GM18868 (cell line): ENCODE measurements around the gene MUC13.
A peak's percentile ranks its signal among the peaks of the same experiment; 100 is the strongest.
"Not testable (repeated sequence)": the region's sequence is repeated elsewhere in the genome, so short reads cannot be mapped to it uniquely, and the experiment has no call there.

ENCODE experiments used
- ATAC-seq: cut with Tn5 transposase; IDR thresholded peaks from one replicate; pipeline ENCODE4 v1.9.1; 2021; ENCODE audit warnings: mild to moderate bottlenecking, moderate library complexity; ENCODE audit not compliant: unreplicated experiment

The MUC13 gene

DNA sequence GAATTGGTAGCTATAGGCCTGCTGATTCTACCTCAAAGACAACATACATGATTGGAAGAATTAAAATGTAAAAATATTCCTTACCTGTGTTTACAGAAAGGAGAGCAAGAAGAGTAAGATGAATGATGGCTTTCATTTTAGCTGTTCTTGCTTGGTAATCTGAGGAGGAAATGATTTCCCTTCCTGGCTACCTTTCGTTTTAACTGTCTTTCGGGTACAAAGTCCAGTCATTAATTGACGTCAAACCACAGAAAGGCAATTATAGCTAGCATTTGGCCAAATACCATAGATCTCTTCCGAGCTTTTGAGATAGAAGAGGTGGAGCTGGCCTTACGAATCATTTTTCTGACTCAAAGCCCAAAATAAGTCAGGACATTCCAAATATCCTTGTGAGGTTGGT is at the start of gene MUC13:
MUC13 (minus strand) TSS at position 175 of the 400 bp plus-strand sequence; CDS start at position 136, 39 bp downstream.
- ATAC-seq, result no peak

GRCh38 chr3:124982855-124983254 is 48.3 kb upstream of the MUC13 start:
- ATAC-seq, result no peak

DNA sequence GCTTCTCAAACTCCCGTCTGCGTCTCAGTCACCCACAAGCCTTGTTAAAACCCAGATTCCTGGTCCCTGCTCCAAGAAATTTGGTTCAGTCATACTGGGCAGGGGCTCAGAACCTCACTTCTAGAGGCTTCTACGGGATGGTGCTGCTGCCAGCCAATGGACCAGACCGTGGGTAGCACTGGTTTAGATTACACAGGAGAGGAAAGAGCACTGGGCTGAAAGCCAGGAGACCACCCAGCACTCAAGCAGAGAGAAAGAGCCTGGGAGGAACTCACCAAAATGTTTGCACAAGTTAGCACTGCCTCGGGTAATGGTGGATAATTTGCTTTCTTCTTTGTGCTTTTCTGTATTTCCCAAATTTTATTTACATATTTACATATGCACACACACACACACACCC is 46.9 kb upstream of the MUC13 start:
- no peak for ATAC-seq

DNA sequence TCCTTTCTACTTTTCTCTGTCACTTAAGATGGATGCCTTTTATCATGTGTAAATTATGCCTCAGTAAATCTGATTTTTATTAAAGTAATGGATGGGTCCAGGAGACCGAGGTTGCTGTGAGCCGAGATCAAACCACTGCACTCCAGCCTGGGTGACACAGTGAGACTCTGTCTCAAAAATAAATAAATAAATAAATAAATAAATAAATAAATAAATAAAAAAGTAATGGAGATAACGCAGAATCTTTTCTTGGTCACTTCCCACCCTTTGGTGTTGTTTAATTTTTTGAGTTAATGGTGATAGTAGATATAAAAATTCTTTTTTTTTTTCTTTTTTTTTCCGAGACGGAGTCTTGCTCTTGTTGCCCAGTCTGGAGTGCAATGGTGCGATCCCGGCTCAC is 44.1 kb upstream of the MUC13 start:
- ATAC-seq, result no peak

DNA sequence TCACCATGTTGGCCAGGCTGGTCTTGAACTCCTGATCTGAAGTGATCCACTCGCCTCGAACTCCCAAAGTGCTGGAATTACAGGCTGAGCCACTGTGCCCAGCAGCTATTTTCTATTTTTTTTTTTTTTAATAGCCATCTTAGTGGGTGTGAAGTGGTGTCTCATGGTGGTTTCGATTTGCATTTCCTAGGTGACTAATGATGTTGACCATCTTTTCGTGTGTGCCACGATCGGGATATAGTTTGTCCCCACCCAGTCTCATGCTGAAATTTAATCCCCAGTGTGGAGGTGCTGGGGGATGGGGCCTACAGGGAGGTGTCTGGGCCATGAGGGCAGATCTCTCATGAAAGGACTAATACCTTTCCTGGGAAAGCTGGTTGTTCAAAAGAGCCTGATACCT is 41.8 kb upstream of the MUC13 start:
- no peak for ATAC-seq

GRCh38 chr3:124974691-124975090 is 40.1 kb upstream of the MUC13 start:
- no peak for ATAC-seq

DNA sequence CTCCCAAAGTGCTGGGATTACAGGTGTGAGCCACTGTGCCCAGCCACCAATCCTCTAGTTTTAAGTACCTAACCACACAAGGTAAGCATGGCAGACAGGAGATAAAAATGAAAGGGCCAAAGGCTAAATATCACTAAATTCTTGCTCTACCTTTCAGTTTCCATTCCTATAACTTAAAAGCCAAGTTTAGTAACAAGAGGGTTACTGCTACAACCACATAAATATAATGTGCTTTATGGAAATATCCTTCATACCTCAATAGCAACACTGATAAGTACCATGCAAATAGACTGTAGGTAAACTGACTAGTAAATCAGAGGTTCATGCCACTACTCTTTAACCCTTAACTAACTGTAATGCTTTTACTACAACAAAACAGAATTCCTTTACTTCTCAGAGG is 38.7 kb upstream of the MUC13 start:
- no peak for ATAC-seq

DNA sequence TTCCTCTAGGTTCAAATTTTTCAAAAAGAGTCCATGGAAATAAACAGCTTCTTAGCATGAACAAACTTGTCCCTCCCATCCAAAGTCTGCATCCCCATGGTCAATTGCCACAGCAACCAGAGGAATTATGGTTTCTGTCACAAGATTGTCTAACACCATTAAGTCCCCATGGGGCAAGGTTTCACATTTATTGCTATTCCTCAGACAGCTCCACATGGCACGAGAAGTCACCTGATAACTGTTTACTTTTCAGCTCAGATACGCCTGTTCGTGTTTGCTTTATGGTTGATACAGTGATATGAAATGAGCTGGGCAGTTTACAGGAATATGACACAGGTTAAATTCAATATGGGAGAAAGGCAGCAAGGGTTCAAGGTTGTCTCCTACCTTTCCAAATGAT is 37.9 kb upstream of the MUC13 start:
- ATAC-seq, result no peak

DNA sequence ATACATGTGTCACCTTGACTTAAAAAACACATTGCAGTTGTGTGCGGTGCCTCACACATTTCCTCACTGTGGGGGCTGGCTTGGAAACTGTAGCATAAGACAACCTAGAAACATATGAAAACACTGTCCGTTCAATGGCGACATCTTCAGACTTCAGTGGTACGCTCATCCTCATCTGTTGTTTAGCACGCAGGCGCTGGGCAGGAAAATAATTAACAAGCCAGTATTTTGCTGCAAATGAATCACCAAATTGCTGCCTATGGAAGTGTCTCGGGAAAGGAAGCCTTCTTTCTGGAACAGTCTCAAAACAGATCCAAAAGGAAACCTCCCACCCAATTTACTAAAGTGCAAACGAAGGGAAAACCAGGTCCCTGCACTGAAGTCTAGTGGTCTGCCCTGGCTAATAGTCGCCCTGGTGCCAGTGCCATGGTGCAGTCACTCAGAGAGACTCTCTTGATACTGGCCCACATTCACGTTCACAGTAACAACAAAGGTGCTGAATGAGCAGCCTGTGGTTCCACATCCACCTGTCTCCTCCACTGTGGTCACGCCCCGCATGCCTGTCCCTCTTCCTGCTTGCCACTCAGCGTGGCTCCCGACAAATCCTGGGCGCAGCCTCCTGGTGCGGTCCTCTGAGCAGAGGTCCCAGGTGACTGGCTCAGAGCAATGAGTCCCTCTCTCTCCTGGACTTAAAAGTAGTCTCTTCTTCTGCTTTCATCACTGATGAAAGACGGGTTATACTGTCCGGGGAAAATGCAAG is 35.6 kb upstream of the MUC13 start:
- ATAC-seq, result no peak

DNA sequence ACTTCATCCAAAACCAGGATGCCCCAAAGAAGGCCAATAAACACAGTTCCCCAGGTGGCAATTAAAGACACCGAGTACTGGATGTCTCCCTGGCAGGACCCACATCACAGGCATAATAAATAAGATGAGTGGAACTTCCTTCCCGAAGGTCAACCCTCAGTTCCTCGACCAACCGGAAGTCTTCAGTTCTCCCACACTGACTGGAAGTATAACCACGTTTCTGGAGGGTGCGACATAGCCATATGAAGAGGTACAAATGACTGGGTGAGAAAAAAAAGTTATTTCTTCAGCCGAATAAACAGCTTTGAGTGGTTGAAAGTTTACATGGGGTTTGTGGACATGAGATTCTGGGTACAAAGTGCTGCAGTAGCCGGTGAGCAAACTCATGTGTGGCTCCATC is 34.6 kb upstream of the MUC13 start:
- no peak for ATAC-seq

DNA sequence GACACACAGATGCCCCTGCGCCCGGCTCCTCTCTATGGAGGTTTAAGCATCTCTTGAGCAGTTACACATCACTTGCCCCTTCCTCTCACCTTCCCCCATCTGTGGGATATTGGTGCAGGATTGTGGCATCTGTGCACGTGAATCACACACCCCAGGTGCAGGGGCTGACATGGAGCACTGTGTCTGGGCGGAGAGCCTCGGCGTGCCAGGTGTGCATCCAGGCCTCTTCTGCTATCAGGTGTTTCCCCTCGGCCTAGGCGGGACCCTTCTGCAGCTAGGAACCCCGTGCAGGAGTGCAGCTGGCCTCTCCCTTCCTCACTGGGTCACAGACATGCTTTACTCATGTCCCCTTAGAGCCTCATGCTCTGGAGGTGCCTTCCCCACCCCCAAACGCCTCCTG is 33.4 kb upstream of the MUC13 start:
- no peak for ATAC-seq

DNA sequence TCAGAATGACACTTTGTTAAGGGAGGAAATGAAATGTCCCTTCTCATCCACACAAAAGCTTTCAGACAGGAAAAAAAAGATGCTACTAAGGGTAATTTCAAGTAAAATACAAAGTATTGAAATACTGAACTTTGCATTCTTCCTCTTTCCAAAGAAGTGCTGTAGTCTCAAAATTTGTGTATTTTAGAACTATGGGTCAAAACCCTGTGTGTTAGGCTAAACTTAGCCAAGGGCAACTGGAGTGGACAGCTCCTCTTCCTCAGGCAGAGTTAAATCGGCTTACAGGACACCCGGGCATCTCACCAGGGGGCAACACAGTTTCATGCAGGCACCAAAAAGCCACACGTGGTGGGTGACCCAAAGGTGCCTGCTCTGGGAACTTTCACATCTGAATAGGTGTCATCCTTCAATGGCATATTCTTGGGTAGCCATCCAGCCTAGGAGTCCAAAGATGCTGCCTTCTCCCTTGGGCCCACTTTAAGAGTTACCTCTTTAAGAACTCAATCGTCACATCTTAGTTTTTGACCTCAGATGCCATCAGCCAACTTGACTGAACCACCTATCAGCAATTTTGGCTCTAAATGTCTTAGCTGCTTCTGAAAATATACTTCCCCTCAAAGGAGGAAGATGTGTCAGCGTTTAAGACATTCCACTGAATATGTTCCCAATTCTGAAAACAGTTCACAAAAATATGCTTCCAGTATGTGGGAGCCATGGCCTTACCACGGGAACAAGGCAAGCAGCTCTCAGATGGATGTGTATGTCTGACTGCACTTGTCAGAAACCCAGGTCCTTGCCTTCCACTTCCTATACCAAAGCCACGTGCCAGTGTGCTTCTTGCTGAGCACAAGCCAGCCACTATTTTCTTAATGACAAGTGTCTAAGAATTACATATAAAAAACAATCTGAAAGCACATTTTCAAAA is 32.2 kb upstream of the MUC13 start:
- no peak for ATAC-seq

GRCh38 chr3:124965413-124965812 is 30.9 kb upstream of the MUC13 start:
- ATAC-seq, result no peak

- peak; percentile 71 for ATAC-seq
Measured at GRCh38 chr3:124964387-124964786, 29.8 kb upstream of the MUC13 start.

DNA sequence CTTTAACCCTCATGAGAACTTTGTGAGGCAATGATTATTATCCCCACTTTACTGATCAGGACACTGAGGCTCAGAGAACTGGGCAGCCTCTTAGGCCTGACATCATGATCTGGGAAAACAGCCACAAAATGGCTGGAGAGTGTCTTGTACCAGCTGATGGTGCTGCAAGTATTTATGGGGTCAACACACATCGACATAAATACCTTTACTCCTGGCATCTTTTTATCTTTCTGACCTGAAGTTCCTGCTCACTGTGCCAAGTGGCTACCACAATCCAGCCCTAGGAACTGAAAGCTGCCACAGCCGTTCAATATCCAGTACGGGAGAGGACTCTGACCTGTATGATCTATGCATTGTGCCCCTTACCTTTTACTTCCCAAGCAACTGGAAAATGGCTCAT is 29.2 kb upstream of the MUC13 start:
- no peak for ATAC-seq

DNA sequence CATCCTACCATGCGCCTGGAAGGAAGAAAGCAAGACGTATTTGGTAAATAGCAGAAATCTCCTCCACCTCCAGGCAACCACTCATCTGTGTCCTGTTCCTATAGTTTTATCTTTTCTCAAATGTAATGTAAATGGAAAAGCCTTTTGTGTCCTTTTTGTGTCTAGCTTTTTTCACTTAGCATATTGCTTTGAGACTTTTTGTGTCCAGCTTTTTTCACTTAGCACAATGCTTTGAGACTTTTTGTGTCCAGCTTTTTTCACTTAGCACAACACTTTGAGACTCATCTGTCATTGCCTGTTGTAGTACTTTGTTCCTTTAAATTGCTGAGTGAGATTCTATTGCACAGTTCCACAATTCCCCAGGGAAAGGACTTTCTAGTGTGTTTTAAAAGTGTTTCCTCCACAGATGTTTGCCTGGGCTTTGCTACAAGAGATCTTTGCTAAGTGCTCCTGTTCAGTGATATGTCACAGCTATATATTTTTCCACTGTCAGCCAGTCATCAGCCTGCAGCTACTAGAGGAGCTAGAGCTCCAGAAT is 27.9 kb upstream of the MUC13 start:
- ATAC-seq, result no peak

- ATAC-seq, result no peak
Measured at GRCh38 chr3:124960698-124961097, 26.1 kb upstream of the MUC13 start.

GRCh38 chr3:124960105-124960504 is 25.6 kb upstream of the MUC13 start:
- ATAC-seq, result no peak

DNA sequence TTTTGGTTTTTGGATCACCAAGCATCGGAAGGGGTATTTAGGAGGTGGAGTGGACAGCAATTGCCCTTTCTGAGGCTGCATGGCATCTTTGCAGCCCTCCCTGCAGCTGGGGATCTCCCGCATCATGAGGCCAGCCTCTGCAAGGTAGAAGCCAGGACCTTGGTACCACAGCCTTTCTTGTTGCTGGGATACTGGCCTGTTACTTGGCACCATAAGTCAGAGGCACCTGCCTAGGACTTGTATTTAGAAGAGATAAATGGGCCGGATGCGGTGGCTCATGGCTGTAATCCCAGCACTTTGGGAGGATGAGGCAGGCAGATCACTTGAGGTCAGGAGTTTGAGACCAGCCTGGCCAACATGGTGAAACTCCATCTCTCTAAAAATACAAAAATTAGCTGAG is 23.4 kb upstream of the MUC13 start:
- not testable (repeated sequence) for ATAC-seq

- no peak for ATAC-seq
Measured at GRCh38 chr3:124952282-124952855, 17.8 kb upstream of the MUC13 start.

DNA sequence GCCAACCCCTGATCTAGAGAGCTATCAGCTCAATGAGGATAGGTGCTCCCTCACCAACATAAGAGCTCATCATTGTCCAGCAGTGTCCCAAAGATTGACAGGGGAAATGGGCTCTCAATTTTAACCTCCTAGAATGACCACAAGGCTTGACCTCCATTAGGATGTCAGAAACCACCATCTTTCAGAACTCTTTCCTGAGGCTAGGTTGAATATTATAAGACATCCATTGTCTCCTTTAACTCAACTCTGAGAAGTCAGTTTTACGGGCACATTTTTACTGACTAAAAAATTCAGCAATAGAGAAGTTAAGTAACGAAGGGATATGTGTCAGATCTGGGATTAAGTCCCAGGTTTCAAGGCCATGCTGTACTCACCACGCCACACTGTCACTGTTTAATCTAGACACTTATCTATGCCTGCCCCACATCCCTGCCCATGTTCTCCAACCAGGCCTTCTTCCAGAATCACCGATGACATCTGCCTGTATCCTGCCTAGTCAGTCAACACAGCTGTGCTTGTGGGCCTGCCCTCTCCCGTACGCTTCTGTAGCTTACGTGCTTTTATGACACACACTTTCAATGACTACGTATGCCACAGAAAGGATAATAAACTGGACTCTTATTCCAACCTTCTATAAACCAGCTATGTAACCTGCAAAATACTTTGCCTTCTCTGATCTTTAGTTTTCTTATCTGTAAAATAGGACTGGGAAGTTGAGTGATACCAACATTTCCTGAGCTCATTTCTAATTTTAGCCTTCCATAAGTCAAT is 17.1 kb upstream of the MUC13 start:
- no peak for ATAC-seq
